Esophagus muscularis mucosa (tissue), 4 donors: Measurements from ENCODE around the gene SREK1IP1. TPM values are rescaled to one million over a fixed set of nuclear protein-coding genes. Genes with fewer than 3 reads are reported as not detected.

ENCODE experiments used
- DNase-seq: peaks from one replicate; pipeline ENCODE4 v3.0.0-alpha.2; 2017; ENCODE audit errors: extremely low spot score
- H3K27ac ChIP-seq, 4 donors: fragments of 200-600 bp; sonication (generic); replicated peaks in 1 of 4; 1 replicate in 3 of 4; 2 replicates in 1 of 4; pipeline ENCODE4 v1.5.1; 2016 to 2019; ENCODE audit warnings: mild to moderate bottlenecking in 1 of 4
- H3K27me3 ChIP-seq, 4 donors: fragments of 200-600 bp; sonication (generic); one replicate each; pipeline versions ENCODE4 v1.5.1 to v1.6.0; 2016 to 2019
- H3K36me3 ChIP-seq, 4 donors: fragments of 200-600 bp; sonication (generic); one replicate each; pipeline ENCODE4 v1.5.1; 2016 to 2019
- H3K4me1 ChIP-seq, 4 donors: fragments of 200-600 bp; sonication (generic); one replicate each; pipeline ENCODE4 v1.5.1; 2016 to 2019
- H3K4me3 ChIP-seq, 4 donors: fragments of 200-600 bp; sonication (generic); 1 replicate in 2 of 4; 2 replicates in 2 of 4; pipeline ENCODE4 v1.5.1; 2016 to 2019; ENCODE audit warnings: mild to moderate bottlenecking in 4 of 4, moderate library complexity in 1 of 4
- H3K9me3 ChIP-seq, 4 donors: fragments of 200-600 bp; sonication (generic); 1 replicate in 3 of 4; 2 replicates in 1 of 4; pipeline ENCODE4 v1.5.1; 2016 to 2019
- EP300 ChIP-seq: sonication (generic); formaldehyde crosslinking; IDR thresholded peaks from one replicate; pipeline ENCODE4 v1.6.1; 2017; ENCODE audit warnings: antibody characterized with exemption
- POLR2A ChIP-seq: fragments of 450-650 bp; IDR thresholded peaks from one replicate; pipeline ENCODE4 v1.6.1; 2017; ENCODE audit warnings: antibody characterized with exemption, moderate library complexity, mild to moderate bottlenecking, low read depth
- POLR2AphosphoS5 ChIP-seq, 2 donors: sonication (generic); formaldehyde crosslinking; IDR thresholded peaks; one replicate each; pipeline ENCODE4 v1.6.1; 2017; ENCODE audit warnings: antibody characterized with exemption in 2 of 2
- WGBS: methylation state at CpG from one replicate; pipeline ENCODE4 v1.1.5; 2018; 5-methylcytosine and 5-hydroxymethylcytosine counted together
- intact Hi-C: fragments of 100-400 bp; cut with DNase I; formaldehyde crosslinking; loops from one replicate; pipeline ENCODE4 v1.15.1; 2023
- total RNA-seq, 4 donors: library from RNA; depleted of rRNA; stranded (reverse); fragments of >200 nt; gene quantifications; one replicate each; pipeline versions ENCODE4 v1.1.0 to v1.2.1, GENCODE V29; 2016
- TF ChIP-seq, protein P1 (sequence below), 3 experiments: fragments of 200-600 bp in 2 of 3; fragments of 450-650 bp in 1 of 3; sonication (generic) in 2 of 3; IDR thresholded peaks; one replicate each; pipeline ENCODE4 v1.5.1; 2017 to 2019; ENCODE audit warnings: antibody characterized with exemption in 3 of 3, mild to moderate bottlenecking in 2 of 3, moderate library complexity in 1 of 3

Gene SREK1IP1
- total RNA-seq, 4 donors from 2014 or later: 10.7 to 17.4 (median 11.0) TPM

- H3K27ac ChIP-seq: no peak overlapping the region
- H3K27me3 ChIP-seq: no peaks in the 10 kb centered on the region
- peaks cover 0 to 28% (median 6%) of the 10 kb centered on the region in 4 donors for H3K36me3 ChIP-seq
- no peaks in the 10 kb centered on the region for H3K9me3 ChIP-seq
- intact Hi-C loops: no loop called here
- no peak for DNase-seq
- peaks cover 0 to 25% (median 14%) of the 10 kb centered on the region in 4 donors for H3K4me1 ChIP-seq
- WGBS: 79% methylated on average over 4 of the region's 4 CpGs
- H3K4me3 ChIP-seq: no peak overlapping the region
- TF ChIP-seq POLR2AphosphoS5 (IDR thresholded peaks at IDR 0.05) (no peak), EP300 (no peak)
- TF ChIP-seq, protein P1, sequence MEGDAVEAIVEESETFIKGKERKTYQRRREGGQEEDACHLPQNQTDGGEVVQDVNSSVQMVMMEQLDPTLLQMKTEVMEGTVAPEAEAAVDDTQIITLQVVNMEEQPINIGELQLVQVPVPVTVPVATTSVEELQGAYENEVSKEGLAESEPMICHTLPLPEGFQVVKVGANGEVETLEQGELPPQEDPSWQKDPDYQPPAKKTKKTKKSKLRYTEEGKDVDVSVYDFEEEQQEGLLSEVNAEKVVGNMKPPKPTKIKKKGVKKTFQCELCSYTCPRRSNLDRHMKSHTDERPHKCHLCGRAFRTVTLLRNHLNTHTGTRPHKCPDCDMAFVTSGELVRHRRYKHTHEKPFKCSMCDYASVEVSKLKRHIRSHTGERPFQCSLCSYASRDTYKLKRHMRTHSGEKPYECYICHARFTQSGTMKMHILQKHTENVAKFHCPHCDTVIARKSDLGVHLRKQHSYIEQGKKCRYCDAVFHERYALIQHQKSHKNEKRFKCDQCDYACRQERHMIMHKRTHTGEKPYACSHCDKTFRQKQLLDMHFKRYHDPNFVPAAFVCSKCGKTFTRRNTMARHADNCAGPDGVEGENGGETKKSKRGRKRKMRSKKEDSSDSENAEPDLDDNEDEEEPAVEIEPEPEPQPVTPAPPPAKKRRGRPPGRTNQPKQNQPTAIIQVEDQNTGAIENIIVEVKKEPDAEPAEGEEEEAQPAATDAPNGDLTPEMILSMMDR (IDR thresholded peaks at IDR 0.05): no peak
Observed at GRCh38 chr5:64759960-64760660, 8.4 kb downstream of the SREK1IP1 start.

DNA sequence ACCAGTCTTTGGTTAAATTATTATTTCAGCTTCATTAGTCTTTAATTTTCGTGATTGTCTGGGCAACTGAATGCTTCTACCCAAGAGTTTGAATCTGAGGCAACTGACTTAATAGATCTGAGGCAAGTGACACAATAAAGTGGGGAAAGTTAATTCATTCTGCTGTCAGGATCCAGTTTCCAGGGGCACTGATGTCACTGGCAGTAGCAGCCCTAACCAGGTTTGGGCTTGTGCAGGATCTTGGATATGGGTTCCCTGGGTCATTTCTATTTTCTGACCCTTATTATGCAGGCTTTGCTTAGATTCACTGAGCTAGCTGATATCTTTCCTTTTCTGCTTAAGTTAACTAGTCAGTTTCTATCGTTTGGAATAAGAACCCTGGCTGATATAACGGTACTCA, 9.6 kb downstream of the SREK1IP1 start:
- TF ChIP-seq, protein P1 (IDR thresholded peaks at IDR 0.05): no peak
- TF ChIP-seq EP300: no peak
- TF ChIP-seq POLR2A: no peak
- no peak for TF ChIP-seq POLR2AphosphoS5 (IDR thresholded peaks at IDR 0.05)
- Histone ChIP-seq H3K4me3 (no peak overlapping the region), H3K4me1 (peaks cover 0 to 19% (median 13%) of the 10 kb centered on the region in 4 donors), H3K27ac (no peak overlapping the region), H3K36me3 (peaks cover 0 to 27% (median 4%) of the 10 kb centered on the region in 4 donors), H3K27me3 (no peaks in the 10 kb centered on the region), H3K9me3 (no peaks in the 10 kb centered on the region)
- intact Hi-C loops: no loop called here
- no peak for DNase-seq
- 82% methylated on average over 3 of the region's 3 CpGs for WGBS

DNA sequence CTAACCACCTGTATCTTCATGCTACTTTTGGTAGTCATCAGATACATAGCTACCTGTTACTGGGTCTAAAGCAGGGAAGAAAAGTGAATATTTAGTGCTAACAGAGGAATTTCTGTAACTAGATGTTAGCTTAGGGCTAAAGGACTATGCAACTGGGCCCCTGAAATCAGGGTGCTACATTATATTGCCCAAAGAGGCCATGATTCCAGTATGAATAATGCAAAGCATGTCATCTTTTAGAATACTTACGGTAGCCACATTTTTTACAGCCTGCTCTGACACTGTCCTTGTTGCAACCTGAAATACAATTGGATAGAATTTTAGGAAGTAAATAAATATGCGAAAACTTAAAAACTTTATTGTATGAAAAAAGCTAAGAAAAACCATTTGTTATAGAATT, 14.4 kb downstream of the SREK1IP1 start:
- Histone ChIP-seq H3K4me1 (peaks cover 0 to 6% (median 3%) of the 10 kb centered on the region in 4 donors), H3K9me3 (no peaks in the 10 kb centered on the region), H3K27ac (no peak overlapping the region), H3K36me3 (peaks cover 0 to 13% (median 8%) of the 10 kb centered on the region in 4 donors), H3K4me3 (no peak overlapping the region), H3K27me3 (no peaks in the 10 kb centered on the region)
- WGBS: 94% methylated on average over 2 of the region's 2 CpGs
- intact Hi-C loops: no loop called here
- no peak for DNase-seq
- no peak for TF ChIP-seq POLR2AphosphoS5 (IDR thresholded peaks at IDR 0.05)
- no peak for TF ChIP-seq EP300
- TF ChIP-seq, protein P1 (IDR thresholded peaks at IDR 0.05): no peak
- no peak for TF ChIP-seq POLR2A

DNA sequence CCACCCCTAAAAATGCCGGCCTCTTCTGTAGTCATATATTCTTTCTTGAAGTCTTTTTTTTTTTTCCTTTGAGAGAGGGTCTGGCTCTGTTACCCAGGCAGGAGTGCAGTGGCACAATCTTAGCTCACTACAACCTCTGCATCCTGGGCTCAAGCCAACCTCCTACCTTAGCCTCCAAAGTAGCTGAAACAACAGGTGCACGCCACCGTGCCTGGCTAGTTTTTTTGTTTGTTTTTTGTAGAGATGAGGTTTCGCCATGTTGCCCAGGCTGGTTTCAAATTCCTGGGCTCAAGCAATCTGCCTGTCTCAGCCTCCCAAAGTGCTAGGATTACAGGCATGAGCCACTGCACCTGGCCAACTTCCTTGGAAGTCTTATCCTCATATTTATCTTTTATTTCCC, 19.1 kb downstream of the SREK1IP1 start:
- 84% methylated on average over 4 of the region's 4 CpGs for WGBS

More for the DNA sequence above, 19.1 kb downstream of the SREK1IP1 start:
- no peak overlapping the region for H3K4me3 ChIP-seq
- intact Hi-C loops: no loop called here
- H3K27me3 ChIP-seq: no peaks in the 10 kb centered on the region
- H3K27ac ChIP-seq: no peak overlapping the region
- no peaks in the 10 kb centered on the region for H3K9me3 ChIP-seq
- DNase-seq: no peak
- H3K4me1 ChIP-seq: no peaks in the 10 kb centered on the region
- TF ChIP-seq POLR2A (no peak), EP300 (no peak), POLR2AphosphoS5 (IDR thresholded peaks at IDR 0.05) (no peak)
- TF ChIP-seq, protein P1 (IDR thresholded peaks at IDR 0.05): no peak
- peaks cover 0 to 19% (median 13%) of the 10 kb centered on the region in 4 donors for H3K36me3 ChIP-seq
